ENCODE measurements around the gene ELOVL7. TPM values are rescaled to one million over a fixed set of nuclear protein-coding genes. Genes with fewer than 3 reads are reported as not detected.
"Not testable (repeated sequence)": the region's sequence is repeated elsewhere in the genome, so short reads cannot be mapped to it uniquely, and the experiment has no call there.

Gene ELOVL7
- 0.04 TPM for polyA plus RNA-seq (2013, experiment 1 of 2; ENCODE audit: insufficient read length)
- 0.11 TPM for polyA plus RNA-seq (2013, experiment 2 of 2; ENCODE audit: insufficient read length)

DNA sequence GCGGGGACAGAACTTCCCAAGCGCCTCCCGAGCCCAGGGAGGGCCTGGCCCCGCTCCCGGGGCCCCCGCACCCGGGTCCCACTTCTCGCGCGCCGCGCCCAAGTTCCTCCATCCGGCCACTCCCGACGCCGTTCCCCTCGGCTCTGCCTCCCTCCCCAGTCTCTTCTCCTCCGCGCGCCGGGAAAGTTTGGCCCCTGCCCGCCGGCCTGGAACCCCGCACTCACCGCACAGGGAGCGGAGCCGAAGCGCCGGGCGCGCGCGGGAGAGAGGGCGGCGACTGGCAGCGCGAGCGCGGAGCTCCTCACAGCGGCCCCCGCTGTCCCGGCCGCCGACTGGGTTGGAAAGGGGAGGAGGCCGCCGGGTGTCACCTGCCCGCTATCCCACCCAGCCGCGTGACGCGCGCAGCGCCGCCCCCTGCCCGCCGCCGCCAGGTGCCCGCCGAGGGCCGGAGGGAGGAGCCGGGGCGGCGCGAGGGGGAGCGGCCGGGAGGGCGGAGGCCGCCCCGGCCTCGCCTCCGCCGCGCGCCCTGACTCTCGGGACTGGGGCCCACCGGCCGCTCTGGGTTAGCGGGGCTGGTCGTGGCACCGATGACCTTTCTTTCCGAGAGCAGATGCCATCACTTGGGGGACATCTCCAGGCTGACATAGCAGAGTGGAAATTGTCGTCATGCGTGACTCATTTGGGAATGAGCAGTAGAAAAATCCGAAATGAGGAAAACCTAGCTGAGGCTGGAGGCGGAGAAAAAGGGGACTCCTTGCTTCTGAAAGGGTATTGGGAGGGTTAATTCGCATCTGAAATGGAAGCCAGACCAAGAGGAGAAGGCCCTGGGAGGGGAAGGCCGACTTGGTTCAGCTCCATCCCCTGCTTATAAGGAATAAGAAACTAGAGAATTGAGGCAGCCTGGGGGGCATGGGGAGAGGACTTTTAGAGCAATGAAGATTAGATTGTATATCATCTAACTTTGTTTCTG, at the start of gene ELOVL7:
Gene ELOVL7, minus strand, starts transcription at position 334 of the 970 bp plus-strand sequence. CDS start 56,872 bp downstream, outside the sequence.
- DNase-seq, result peak; percentile 22

DNA sequence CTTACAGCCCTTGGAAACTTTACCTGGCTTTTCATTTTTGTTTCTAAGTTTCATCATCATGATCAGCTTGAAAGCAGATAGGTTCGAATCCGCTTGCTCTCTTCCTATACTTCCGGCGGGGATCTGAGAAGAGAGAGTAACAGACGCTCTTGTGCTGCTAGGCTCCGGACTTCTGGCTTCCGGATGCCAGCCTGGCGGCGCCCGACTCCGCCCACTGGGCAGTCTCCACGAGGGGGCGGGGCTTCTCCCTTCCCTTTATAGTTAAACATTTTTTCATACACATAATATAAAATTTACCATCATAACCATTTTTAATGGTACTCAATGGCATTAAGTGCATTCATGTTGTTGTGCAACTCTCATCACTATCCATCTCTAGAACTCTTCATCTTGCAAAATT, 49.5 kb upstream of the ELOVL7 start:
- no peak for DNase-seq

DNA sequence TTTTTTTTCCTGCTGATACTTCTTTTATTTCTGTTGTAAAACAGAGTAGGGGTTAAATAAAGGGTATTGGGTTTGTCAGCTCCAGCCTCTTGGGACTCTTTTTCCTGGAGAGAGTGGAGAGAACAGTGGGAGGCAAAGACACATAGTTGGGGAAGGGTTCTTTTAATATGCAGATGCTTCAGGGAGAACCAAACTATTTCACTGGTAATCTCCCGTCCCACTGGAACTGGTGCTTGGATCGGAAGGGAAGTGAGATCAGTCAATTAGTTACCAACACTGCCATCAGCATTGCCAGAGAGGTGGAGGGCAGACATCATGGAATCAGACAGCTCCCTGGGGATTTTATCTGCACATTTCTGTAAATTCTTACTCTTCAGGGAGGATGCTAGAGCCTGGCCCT, 47.6 kb upstream of the ELOVL7 start:
- DNase-seq, result no peak

DNA sequence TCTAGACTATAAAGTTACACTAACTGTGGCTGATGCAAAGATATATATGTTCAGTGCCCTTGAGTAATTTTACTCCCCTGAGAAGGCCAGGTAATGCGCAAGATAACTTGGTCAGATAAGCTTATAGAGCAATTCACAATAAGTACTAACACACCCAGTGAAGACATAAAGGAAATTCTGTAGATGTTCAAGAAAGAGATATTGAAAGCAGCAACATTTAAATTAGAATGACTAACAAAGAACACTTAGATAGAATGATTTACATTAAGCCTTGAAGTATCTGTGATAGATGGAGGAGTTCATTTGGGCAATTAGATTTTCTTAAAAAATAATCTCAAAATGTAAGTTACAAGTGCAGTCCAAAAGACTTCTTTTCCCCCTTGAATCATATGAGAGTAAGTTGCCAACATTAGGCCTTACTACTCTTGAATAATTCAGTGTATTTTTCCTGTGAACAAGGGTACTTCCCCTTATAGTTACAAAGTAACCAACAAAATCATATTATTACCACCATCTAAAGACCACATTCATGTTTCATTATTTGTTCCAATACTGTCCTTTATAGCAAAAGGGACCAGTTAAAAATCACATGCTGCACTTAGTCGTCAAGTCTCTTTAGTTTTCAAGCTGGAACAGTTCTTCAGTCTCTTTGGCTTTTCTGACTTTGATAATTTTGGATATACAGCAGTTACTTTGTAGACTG, 44.4 kb upstream of the ELOVL7 start:
- DNase-seq, result no peak

DNA sequence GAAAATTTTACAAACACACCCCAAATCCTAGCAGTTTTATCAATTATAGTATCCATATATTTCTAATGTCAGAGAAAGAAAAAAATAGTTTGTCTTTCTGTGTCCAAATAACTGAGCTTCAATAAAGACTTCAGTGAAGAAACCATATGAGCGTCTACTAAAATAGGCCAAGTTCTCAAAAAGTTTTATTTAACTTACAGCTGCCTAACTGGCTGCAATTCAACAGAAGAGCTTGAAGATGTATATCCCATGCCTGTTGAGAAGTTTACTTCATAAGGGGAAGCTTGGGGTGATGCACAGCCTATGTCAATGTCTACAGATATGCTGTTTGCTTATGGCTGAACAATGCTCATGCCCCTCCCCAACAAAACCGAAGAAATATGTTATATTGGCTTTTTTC, 43.7 kb upstream of the ELOVL7 start:
- no peak for DNase-seq

DNA sequence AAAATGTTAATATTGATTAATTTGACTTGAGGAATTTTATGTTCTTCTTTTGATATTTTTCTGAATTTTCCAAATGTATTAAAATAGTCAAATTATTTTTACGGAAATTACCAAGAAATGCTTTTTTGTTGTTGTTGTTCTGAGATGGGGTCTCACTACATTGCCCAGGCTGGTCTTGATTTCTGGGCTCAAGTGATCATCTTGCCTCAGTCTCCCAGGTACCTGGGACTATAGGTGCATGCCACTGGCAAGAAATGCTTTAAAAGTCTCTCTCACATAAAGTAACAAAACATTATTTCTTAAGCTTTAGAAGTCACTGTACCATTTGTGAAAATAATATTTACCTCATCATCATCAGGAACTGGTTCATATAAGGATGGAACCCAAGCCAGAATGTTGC, 43.0 kb upstream of the ELOVL7 start:
- no peak for DNase-seq

DNA sequence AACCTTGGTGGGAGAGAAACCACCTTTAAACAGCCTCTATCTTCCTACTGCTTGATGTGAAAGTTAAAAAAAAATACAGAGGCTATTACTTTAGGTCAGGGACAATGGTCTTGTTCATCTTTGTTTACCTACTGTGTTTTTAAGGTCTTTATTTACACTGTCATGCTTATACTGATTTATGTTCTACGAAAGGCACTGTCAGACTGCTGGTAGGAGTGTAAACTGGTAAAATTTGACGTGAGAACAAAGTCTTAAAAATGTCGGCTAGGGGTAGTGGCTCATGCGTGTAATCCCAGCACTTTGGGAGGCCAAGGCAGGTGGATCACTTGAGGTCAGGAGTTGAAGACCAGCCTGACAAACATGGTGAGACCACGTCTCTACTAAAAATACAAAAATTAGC, 42.1 kb upstream of the ELOVL7 start:
- DNase-seq, result no peak

DNA sequence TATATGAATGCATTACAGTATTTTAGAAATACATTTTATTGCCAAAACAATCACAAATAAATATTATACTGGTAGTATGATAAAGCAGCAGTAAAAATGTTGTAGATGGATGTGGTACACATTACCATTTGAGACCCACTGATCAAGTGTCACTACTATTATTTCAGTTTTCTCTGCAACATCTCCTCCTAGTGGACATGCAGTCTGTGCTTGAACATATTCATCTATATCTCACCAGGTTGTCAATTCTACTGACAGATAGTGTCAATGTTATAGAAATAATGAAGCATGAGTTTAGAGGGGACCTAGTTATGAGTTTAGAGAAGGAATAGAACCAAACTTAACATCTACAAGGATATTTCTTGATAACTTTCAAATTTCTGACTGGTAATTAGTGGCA, 39.2 kb upstream of the ELOVL7 start:
- no peak for DNase-seq

DNA sequence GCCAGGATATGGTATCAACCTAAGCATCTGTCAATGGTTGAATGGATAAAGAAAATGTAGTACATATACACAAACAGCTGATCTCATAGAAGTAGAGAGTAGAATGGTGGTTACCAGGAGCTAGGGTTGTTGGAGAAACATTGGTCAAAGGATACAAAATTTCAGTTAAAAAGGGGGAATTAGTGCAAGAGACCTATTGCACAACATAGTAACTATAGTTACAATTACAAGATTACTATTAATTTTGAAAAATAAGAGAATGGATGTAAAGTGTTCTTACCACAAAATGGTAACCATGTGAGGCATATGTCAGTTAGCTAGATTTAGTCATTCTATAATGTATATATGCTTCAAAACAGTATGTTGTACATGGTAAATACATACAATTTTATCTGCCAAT, 28.8 kb upstream of the ELOVL7 start:
- no peak for DNase-seq

DNA sequence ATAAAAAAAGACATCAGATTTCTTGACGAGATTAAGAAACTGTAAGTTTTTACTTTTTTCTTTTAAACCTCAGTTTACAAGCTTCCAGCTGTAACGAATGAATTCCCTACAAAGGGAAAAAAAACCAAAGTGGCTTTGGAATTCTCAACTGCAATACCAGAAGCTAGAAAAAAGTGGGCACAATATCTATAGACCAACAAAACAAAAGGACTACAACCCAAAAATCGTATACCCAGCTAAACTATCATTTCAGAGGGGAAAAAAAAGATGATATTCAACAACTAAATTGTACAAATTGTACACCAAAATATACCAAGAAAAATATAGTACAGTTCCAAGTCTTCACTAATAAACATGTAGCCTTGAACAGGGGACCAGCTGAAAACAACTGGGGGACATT, 26.8 kb upstream of the ELOVL7 start:
- DNase-seq, result no peak

DNA sequence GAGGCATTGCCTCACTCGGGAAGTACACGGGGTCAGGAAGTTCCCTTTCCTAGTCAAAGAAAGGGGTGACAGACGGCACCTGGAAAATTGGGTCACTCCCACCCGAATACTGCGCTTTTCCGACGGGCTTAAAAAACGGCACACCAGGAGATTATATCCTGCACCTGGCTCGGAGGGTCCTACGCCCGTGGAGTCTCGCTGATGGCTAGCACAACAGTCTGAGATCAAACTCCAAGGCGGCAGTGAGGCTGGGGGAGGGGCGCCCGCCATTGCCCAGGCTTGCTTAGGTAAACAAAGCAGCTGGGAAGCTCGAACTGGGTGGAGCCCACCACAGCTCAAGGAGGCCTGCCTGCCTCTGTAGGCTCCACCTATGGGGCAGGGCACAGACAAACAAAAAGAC, 16.5 kb upstream of the ELOVL7 start:
- DNase-seq, result not testable (repeated sequence)

DNA sequence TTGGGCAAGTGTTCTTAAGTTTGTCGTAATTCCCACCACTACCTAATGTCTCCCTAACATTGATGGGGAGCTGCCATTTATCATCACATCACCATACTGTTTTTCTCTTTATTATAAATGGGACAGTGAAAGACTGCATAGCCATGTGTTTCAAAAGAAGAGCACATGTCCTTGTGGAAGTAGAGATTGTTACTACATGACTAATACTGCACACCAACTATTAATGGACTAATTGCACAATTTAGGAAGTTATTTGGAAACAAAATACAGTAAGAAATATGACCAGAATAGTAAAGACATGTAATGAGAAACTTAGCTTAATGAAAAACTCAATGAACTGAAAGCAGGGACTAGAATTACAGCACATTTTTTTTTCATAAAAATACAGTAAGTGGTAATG, 12.0 kb upstream of the ELOVL7 start:
- no peak for DNase-seq

DNA sequence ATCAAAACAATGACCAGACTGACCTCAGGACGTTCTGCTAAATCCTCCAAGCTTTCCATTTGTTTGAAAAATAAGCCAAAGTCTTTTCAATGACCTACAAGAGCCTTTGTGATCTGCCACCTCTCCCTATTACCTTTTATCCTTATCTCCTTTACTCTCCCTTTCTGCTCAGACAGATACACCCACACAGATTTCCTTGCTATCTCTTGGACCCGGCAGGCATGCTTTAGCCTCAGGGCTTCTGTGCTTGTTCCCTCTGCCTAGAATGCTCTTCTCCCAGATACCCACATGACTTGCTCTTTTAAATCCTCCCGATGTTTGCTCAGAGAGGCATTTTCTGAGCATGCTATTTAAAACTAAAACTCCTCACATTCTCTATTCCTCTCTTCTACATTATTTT, 8.9 kb upstream of the ELOVL7 start:
- DNase-seq, result no peak

DNA sequence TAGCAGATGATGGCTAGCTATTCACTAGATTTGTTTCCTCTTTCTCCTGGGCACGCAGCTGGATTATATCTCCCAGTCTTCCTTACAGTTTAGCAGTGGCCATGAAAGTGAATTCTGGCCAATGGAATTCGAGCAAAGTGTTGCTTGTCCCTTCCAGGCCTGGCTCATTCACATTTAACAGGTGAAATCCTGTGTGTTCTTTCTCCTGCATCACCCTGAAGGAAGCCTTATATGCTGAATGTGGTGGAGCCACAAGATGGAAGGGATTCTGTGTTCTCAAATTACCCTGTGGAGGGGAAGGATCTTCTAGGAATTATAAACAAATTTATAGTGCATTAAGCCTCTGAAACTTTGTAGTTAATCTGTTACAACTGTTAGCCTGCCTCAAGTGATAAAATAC, 8.2 kb upstream of the ELOVL7 start:
- no peak for DNase-seq

DNA sequence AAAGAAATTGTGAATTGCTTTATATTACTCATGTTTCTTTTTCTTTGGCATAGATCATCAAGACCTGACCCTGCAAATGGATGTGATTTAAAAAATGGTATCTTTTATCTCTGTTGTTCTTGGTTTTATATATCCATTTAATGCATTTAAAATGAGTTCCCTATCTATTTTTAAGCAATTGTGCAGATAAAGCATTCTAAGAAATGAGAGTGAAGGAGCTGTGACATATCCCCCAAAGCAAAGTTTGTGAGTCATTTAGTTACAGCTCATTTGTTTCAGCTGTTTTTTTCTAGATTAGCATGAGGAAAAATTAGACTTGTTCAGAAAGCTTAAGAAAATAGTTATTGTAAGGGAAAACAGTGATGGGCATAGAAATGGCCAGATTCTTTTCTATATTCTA, 7.6 kb upstream of the ELOVL7 start:
- no peak for DNase-seq

DNA sequence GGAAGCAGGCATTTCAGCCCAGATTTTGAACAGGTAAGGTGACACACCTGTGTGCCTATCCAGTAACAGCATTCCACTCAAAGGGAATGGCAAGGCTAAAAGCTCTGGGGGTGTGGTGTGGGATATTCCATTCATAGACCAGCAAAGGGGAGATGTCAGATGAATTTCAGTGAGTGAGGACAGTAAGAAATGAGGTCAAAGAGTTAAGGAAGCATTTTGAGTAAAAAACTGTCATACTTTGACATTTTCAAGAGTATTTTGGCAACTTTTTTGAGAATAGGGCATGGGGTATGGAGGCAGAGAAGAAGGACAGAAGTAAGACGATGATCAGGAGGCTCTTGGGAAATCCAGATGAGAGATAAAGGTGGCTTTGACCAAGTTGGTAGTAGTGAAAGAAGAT, 2.2 kb upstream of the ELOVL7 start:
- no peak for DNase-seq

DNA sequence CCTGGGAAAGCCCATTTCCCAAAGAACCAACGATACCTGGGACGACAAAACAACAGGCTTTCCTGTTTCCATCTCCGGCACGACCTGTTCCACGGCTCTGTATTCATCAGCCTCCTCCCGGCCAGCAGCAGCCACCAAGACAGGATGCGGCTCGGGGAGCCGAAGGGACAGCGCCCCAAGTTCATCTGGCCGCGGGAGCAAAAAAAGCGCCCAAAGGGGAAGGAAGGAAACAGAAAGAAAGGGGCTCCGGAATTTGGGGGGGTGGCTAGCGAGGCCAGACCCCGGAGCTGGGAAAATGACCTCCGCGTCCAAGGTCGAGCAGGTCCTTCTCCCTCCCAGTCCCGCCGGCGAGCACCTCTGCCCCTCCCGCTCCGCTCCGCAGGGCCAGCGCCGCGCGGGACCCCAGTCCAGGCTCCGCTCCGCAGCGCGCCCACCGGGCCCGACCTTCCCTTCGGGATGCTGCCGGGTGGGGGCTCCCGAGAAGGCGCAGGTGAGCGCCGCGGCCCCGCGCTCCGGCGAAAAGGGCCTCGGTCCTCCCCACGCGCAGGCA, 608 bp downstream of the ELOVL7 start:
- DNase-seq, result no peak

DNA sequence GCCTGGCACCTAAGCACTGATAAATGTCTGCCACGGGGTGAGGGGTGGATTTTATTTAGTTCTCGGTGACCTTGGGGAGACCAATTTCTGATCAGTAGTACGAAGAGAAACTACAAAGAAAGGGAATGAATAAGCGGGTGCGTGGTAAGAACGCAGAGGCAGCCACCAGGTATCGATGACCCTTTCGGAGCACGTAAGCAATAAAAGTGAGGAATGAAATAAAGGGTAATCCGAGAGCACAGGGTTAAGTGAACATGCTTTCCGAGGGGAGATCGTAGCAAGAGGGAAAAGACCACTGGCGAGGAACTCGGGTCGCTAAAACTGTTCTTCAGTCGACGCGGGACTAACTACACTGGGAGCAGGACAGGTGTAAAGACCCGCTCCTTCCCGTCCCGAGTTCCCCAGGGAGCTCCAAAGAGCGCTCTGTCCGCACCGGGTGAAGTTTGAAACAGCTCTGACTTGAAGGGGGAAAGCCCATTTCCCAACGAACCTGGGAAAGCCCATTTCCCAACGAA, 1.1 kb downstream of the ELOVL7 start:
- no peak for DNase-seq

DNA sequence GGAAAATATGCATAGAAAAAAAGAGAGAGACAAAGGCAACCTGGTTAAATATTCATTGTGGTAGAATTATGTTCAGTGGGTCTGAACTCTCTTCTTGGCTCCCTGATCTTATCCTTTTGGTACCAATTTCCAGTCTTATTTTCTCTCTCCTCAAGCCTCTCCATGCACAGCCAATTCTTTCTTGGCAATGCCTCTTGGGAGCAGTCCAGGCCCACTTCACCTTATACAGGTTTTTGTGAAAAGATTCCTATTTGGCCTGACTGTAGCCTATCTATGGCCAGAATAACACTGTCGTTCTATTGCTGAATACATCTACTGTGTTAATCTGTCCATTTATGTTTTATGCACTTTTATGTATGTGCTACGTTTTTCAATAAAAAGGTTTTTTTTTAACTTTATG, 2.7 kb downstream of the ELOVL7 start:
- no peak for DNase-seq

DNA sequence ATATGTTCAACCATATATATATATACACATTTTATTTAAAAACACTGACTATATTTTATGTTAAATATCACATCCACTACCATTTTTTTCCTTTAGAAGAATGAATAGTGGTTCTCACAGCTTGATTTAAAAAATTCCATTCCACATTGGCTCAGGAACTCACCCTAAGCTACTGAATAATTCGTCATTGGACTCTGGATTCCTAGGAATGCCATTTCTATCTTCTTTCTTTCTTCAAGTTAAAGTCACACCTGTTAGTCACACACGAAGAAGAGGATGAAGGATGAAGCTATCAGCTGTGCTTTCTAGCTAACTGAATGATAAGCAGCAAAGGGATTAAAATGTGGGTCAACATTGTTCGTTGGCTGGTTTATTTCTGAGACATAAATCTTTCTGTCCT, 7.9 kb downstream of the ELOVL7 start:
- no peak for DNase-seq

DNA sequence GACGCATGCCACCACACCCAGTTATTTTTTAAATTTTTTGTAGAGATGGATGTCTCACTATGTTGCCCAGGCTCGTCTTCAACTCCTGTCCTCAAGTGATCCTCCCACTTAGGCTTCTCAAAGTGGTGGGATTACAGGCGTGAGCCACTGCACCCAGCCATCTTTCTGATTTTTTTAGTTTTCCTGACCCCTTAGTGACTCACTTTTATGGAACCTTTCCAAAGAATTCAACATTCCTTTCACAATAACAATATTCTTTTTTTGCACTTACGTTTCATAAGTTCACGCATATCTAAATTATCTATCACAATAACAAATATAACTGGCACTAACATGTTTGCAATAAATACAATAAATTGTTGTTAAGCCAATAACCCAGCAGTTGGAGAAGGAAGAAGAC, 8.5 kb downstream of the ELOVL7 start:
- DNase-seq, result peak; percentile 4

DNA sequence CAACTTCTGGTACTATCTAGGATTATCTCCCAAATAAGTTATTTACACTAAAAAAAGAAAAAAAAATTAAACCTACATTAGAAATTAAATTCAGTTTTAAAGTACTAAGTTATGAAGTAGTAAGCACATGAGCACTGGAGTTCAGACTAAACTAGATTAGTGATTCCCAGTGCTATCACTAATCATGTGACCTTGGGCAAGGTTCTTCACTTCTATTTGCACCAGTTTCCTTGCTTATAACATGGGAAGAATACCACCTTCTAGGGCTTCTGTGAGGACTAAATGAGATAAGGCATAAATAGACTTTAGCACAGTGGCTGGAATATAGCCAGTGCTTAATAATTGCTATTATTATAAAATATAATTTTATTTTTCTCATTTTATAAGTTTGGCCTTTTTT, 10.5 kb downstream of the ELOVL7 start:
- DNase-seq, result no peak

DNA sequence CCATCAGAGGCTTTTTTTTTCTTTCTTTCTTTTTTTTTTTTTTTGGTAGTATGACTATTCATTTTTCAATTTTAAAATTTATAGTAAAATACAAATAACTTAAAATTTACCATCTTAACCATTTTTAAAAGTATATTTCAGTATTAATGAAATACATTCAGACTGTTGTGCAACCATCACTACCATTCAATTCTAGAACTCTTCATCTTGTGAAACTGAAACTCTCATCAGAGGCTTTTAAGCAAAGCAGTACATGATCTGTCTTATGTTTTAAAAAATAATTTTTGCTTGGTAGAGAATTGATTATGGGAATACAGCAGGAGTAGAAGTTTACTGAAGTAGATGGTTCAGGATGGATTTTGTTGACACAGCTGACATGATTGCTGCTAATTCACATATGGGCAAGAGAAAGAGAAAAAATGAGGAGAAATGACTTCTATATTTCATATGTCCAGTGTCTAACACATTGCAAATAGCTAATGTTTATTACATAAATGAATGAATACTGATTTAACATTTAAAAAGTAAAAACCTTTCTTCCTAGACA, 13.4 kb downstream of the ELOVL7 start:
- no peak for DNase-seq

Data from fibroblast of skin of scalp (primary cell).